ENCODE results near the gene ATRN.
"Not testable (repeated sequence)": the region's sequence is repeated elsewhere in the genome, so short reads cannot be mapped to it uniquely, and the experiment has no call there.

ATRN gene

DNA sequence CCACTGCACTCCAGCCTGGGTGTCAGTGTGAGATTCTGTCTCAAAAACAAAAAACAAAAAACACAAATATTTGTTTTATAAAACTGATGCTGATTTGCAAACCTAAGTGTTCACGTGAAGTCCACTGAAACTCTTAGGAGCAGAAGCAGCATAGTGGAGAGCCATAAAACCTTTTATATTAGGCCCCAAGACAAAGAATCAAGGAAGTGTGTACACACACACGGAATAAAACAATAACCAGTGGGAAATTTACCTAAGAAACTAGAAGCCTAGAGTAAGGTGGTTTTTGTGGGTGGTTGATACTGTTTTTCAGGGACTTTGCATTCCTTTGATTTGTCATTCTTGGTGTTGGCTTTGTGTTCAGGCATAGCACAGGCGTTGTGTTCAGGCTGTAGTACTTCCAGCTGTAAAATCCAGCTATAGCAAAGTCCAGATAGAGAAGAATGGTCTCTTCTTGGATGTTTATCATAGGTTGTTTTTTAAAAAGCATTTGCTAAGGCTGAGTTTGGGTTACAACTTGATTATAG is 61.3 kb downstream of the ATRN start:
- no peak for DNase-seq
- no peaks in the 10 kb centered on the region for H3K4me1 ChIP-seq (ENCODE audit: control extremely low read depth in 1 of 4, control insufficient read depth in 4 of 4, insufficient read depth in 4 of 4, low read length in 3 of 4)
- CTCF ChIA-PET: interaction anchor here (0.6 to 0.7 kb wide), 2 partner anchors 17 to 58 kb away, joined by 3 read pairs; no protein-coding TSS in a partner anchor
- H3K36me3 ChIP-seq (ENCODE audit: control insufficient read depth in 4 of 4, insufficient read depth in 4 of 4, low read length in 3 of 4): peaks cover 0 to 5% (median 2%) of the 10 kb centered on the region in 4 experiments
- POLR2A ChIA-PET: no interaction called here
- no peak overlapping the region for H3K4me3 ChIP-seq (ENCODE audit: control insufficient read depth in 1 of 7, extremely low read depth in 1 of 7, insufficient read depth in 4 of 7, low read depth in 2 of 7, low read length in 6 of 7)
- no peaks in the 10 kb centered on the region for H3K9me3 ChIP-seq (ENCODE audit: control extremely low read depth in 1 of 5, control insufficient read depth in 4 of 5, insufficient read depth in 2 of 5, low read depth in 1 of 5, low read length in 4 of 5)
- WGBS (ENCODE audit: insufficient coverage): 96% methylated on average over 3 of the region's 3 CpGs
- H3K27ac ChIP-seq (ENCODE audit: insufficient read depth in 1 of 2, low read depth in 1 of 2, low read length in 2 of 2, poor library complexity in 1 of 2, severe bottlenecking in 2 of 2): no peak overlapping the region
- no peaks in the 10 kb centered on the region for H3K27me3 ChIP-seq (replicated peaks in 2 of 5; ENCODE audit: control insufficient read depth in 4 of 5, insufficient read depth in 5 of 5, low read length in 4 of 5)

DNA sequence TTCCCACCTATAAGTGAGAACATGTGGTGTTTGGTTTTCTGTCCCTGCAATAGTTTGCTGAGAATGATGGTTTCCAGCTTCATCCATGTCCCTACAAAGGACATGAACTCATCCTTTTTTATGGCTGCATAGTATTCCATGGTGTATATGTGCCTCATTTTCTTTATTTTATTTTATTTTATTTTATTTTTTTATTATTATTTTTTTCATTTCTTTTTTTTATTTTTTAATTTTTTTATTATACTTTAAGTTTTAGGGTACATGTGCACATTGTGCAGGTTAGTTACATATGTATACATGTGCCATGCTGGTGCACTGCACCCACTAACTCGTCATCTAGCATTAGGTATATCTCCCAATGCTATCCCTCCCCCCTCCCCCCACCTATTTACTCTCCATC is 66.9 kb downstream of the ATRN start:
- H3K27ac ChIP-seq (ENCODE audit: insufficient read depth in 1 of 2, low read depth in 1 of 2, low read length in 2 of 2, poor library complexity in 1 of 2, severe bottlenecking in 2 of 2); H3K4me3 ChIP-seq (ENCODE audit: control insufficient read depth in 1 of 7, extremely low read depth in 1 of 7, insufficient read depth in 4 of 7, low read depth in 2 of 7, low read length in 6 of 7); H3K4me1 ChIP-seq (ENCODE audit: control extremely low read depth in 1 of 4, control insufficient read depth in 4 of 4, insufficient read depth in 4 of 4, low read length in 3 of 4); H3K9me3 ChIP-seq (ENCODE audit: control extremely low read depth in 1 of 5, control insufficient read depth in 4 of 5, insufficient read depth in 2 of 5, low read depth in 1 of 5, low read length in 4 of 5); CTCF ChIA-PET; POLR2A ChIA-PET; H3K27me3 ChIP-seq (replicated peaks in 2 of 5; ENCODE audit: control insufficient read depth in 4 of 5, insufficient read depth in 5 of 5, low read length in 4 of 5); DNase-seq: not testable (repeated sequence)
- peaks cover 0 to 12% (median 6%) of the 10 kb centered on the region in 4 experiments for H3K36me3 ChIP-seq (ENCODE audit: control insufficient read depth in 4 of 4, insufficient read depth in 4 of 4, low read length in 3 of 4)
- WGBS (ENCODE audit: insufficient coverage): no CpG with 5 or more reads among the region's 1 CpG

DNA sequence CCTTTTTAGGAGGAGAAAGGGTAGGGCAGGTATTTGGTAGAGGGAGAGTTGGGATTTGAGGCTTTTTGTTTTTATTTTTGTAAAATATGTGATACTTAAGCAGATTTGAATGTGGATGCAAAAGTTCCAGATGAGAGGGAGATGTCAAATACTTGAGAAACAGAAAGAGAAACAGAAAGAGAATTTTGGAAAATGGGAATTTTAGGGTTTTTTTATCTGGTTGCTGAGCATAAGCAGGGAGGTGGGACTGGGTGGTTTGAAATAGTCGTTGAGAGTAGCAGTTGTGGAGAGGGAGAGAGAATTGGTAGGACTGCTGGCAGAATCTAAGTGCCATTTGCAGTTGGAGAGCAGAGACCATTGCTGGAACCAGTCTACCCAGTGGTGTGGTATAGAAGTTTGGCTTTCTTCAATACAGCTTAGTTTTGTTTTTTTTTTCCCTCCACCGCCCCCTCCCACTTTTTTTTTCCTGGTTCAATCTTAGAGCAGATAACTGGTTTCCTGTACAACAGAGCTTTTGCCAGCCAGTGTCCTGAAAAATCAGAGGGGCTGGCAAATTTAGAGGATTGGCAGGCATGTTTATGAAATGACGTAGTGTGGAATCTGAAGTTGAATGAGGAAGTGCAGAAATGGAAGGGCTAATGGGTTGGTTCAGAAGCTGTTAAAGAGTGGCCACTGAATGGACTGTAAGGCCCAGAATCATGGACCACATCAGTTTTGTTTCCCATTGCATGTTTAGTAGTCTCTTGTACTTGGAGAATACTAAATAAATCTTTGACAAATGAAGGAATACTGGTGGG is 68.7 kb downstream of the ATRN start:
- H3K4me1 ChIP-seq (ENCODE audit: control extremely low read depth in 1 of 4, control insufficient read depth in 4 of 4, insufficient read depth in 4 of 4, low read length in 3 of 4): no peaks in the 10 kb centered on the region
- 100% methylated on average over 2 of the region's 3 CpGs for WGBS (ENCODE audit: insufficient coverage)
- H3K27me3 ChIP-seq (replicated peaks in 2 of 5; ENCODE audit: control insufficient read depth in 4 of 5, insufficient read depth in 5 of 5, low read length in 4 of 5): no peaks in the 10 kb centered on the region
- H3K27ac ChIP-seq (ENCODE audit: insufficient read depth in 1 of 2, low read depth in 1 of 2, low read length in 2 of 2, poor library complexity in 1 of 2, severe bottlenecking in 2 of 2): no peak overlapping the region
- CTCF ChIA-PET: no interaction called here
- H3K36me3 ChIP-seq (ENCODE audit: control insufficient read depth in 4 of 4, insufficient read depth in 4 of 4, low read length in 3 of 4): peaks cover 0 to 17% (median 8%) of the 10 kb centered on the region in 4 experiments
- no peak overlapping the region for H3K4me3 ChIP-seq (ENCODE audit: control insufficient read depth in 1 of 7, extremely low read depth in 1 of 7, insufficient read depth in 4 of 7, low read depth in 2 of 7, low read length in 6 of 7)
- no peaks in the 10 kb centered on the region for H3K9me3 ChIP-seq (ENCODE audit: control extremely low read depth in 1 of 5, control insufficient read depth in 4 of 5, insufficient read depth in 2 of 5, low read depth in 1 of 5, low read length in 4 of 5)
- POLR2A ChIA-PET: no interaction called here
- DNase-seq: no peak

DNA sequence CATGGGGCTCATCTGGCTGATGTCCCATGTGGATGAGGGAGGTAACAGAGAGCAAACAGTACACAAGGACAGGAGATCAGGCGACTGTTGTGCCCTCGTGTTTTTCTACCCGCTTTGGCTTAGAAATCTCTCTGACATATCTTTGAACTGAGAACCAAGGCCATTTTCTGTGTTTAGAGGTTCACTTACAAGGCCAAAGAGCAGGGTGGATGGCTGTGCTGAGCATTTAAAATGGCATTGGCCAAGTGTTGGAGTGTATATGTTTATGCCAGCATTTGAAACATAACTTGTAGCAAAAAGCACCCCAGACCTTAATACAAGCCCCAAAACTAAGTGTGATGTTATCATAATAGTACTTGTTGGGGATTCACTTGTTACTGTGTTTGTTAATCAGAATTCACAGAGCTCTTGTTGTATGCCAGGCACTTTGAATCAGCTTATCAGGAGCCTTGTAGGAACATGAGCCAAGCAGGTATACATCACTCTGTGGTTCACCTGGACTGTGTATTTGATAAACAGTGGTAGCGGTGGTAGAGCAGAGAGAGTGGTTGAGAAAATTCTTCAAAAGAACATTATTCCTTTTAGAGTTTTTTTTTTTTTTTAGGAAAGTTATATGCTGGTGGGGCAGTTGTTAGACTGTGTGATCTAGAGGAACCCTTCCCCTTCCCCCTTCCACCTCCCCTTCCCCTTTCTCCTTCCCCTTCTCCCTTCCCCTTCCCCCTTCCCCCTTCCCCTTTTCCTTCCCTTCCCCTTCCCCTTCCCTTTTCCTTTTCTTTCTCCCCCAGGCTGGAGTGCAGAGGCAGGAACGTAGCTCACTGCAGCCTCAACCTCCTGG is 71.3 kb downstream of the ATRN start:
- POLR2A ChIA-PET: no interaction called here
- WGBS (ENCODE audit: insufficient coverage): 100% methylated on average over 3 of the region's 5 CpGs
- H3K36me3 ChIP-seq (ENCODE audit: control insufficient read depth in 4 of 4, insufficient read depth in 4 of 4, low read length in 3 of 4): peaks cover 0 to 12% (median 7%) of the 10 kb centered on the region in 4 experiments
- no peak overlapping the region for H3K4me3 ChIP-seq (ENCODE audit: control insufficient read depth in 1 of 7, extremely low read depth in 1 of 7, insufficient read depth in 4 of 7, low read depth in 2 of 7, low read length in 6 of 7)
- CTCF ChIA-PET: no interaction called here
- no peak overlapping the region for H3K27ac ChIP-seq (ENCODE audit: insufficient read depth in 1 of 2, low read depth in 1 of 2, low read length in 2 of 2, poor library complexity in 1 of 2, severe bottlenecking in 2 of 2)
- no peaks in the 10 kb centered on the region for H3K9me3 ChIP-seq (ENCODE audit: control extremely low read depth in 1 of 5, control insufficient read depth in 4 of 5, insufficient read depth in 2 of 5, low read depth in 1 of 5, low read length in 4 of 5)
- peaks cover 0 to 4% (median 0%) of the 10 kb centered on the region in 4 experiments for H3K4me1 ChIP-seq (ENCODE audit: control extremely low read depth in 1 of 4, control insufficient read depth in 4 of 4, insufficient read depth in 4 of 4, low read length in 3 of 4)
- no peak for DNase-seq
- H3K27me3 ChIP-seq (replicated peaks in 2 of 5; ENCODE audit: control insufficient read depth in 4 of 5, insufficient read depth in 5 of 5, low read length in 4 of 5): no peaks in the 10 kb centered on the region

DNA sequence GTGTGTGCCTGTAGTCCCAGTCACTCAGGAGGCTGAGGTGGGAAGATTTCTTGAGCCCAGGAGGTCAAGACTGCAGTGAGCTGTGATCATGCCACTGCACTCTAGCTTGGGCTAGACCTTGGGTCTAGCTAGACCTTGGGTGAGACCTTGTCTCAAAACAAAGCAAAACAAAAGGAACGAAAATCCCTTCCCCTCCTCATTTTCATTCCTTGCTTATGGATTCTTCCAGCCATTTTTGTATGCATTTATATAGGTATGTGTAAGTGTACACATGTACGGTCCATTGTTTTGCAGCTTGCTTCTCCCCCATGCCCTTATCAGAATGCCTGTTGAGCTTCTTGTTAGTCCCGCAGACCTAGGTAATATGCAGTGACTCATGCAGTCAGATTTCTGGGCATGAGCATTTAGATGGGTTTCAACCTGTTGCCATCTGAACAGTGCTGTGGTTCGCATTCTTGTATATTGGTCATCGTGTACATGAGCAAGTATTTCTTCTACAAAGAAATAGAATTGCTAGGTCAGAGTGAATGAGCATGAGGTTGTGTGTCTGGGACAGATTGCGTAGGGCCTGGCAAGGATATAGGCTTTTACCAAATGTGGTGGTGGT is 73.2 kb downstream of the ATRN start:
- WGBS (ENCODE audit: insufficient coverage): 97% methylated on average over 4 of the region's 6 CpGs
- CTCF ChIA-PET: no interaction called here
- Histone ChIP-seq H3K4me1 (ENCODE audit: control extremely low read depth in 1 of 4, control insufficient read depth in 4 of 4, insufficient read depth in 4 of 4, low read length in 3 of 4) (peaks cover 0 to 4% (median 0%) of the 10 kb centered on the region in 4 experiments), H3K27me3 (replicated peaks in 2 of 5; ENCODE audit: control insufficient read depth in 4 of 5, insufficient read depth in 5 of 5, low read length in 4 of 5) (no peaks in the 10 kb centered on the region), H3K4me3 (ENCODE audit: control insufficient read depth in 1 of 7, extremely low read depth in 1 of 7, insufficient read depth in 4 of 7, low read depth in 2 of 7, low read length in 6 of 7) (no peak overlapping the region), H3K27ac (ENCODE audit: insufficient read depth in 1 of 2, low read depth in 1 of 2, low read length in 2 of 2, poor library complexity in 1 of 2, severe bottlenecking in 2 of 2) (no peak overlapping the region), H3K9me3 (ENCODE audit: control extremely low read depth in 1 of 5, control insufficient read depth in 4 of 5, insufficient read depth in 2 of 5, low read depth in 1 of 5, low read length in 4 of 5) (no peaks in the 10 kb centered on the region), H3K36me3 (ENCODE audit: control insufficient read depth in 4 of 4, insufficient read depth in 4 of 4, low read length in 3 of 4) (peaks cover 0 to 10% (median 7%) of the 10 kb centered on the region in 4 experiments)
- DNase-seq: no peak
- POLR2A ChIA-PET: no interaction called here

DNA sequence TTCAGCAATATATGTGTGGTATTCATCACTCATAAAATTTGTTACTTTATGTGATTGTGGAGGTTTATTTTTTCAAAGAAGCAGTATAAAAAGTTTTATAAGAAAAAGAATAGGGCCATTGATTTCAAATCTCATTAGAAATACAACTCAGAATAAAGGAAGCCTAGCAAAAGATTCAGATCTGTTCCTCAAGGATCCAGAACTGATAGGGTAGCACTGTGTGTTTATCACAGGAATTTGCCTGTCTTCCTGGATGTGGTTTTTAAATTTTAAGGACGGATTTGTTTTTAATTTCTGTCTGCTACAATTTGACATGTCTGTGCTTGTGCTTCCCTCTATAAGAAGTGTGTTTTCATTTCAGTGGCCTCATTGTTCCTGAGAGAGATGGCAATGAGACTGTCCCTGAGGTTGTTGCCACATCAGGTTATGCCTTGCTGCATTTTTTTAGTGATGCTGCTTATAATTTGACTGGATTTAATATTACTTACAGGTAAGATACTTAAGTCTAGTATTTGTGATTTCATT is 74.6 kb downstream of the ATRN start:
- no peak for DNase-seq
- peaks cover 0 to 12% (median 7%) of the 10 kb centered on the region in 4 experiments for H3K36me3 ChIP-seq (ENCODE audit: control insufficient read depth in 4 of 4, insufficient read depth in 4 of 4, low read length in 3 of 4)
- no peaks in the 10 kb centered on the region for H3K27me3 ChIP-seq (replicated peaks in 2 of 5; ENCODE audit: control insufficient read depth in 4 of 5, insufficient read depth in 5 of 5, low read length in 4 of 5)
- no peak overlapping the region for H3K4me3 ChIP-seq (ENCODE audit: control insufficient read depth in 1 of 7, extremely low read depth in 1 of 7, insufficient read depth in 4 of 7, low read depth in 2 of 7, low read length in 6 of 7)
- no peak overlapping the region for H3K27ac ChIP-seq (ENCODE audit: insufficient read depth in 1 of 2, low read depth in 1 of 2, low read length in 2 of 2, poor library complexity in 1 of 2, severe bottlenecking in 2 of 2)
- peaks cover 0 to 4% (median 0%) of the 10 kb centered on the region in 4 experiments for H3K4me1 ChIP-seq (ENCODE audit: control extremely low read depth in 1 of 4, control insufficient read depth in 4 of 4, insufficient read depth in 4 of 4, low read length in 3 of 4)
- ChIA-PET POLR2A (no interaction called here), CTCF (no interaction called here)
- WGBS (ENCODE audit: insufficient coverage): 43% methylated on average over 1 of the region's 1 CpG
- no peaks in the 10 kb centered on the region for H3K9me3 ChIP-seq (ENCODE audit: control extremely low read depth in 1 of 5, control insufficient read depth in 4 of 5, insufficient read depth in 2 of 5, low read depth in 1 of 5, low read length in 4 of 5)
